Ectodermal cell (in vitro differentiated cells): Measurements from ENCODE around the gene ARRDC2.

Source experiments
- H3K27ac ChIP-seq: 2 replicates; pipeline ENCODE4 v1.7.0; 2013; ENCODE audit warnings: mild to moderate bottlenecking, low read depth, low read length; ENCODE audit not compliant: insufficient read depth, poor library complexity, severe bottlenecking
- H3K27me3 ChIP-seq: 2 replicates; pipeline ENCODE4 v1.7.0; 2013; ENCODE audit warnings: mild to moderate bottlenecking, low read length; ENCODE audit not compliant: insufficient read depth, control insufficient read depth, poor library complexity, severe bottlenecking
- H3K36me3 ChIP-seq: one replicate; pipeline ENCODE4 v1.7.0; 2013; ENCODE audit warnings: low read length; ENCODE audit not compliant: control insufficient read depth, insufficient read depth
- H3K4me1 ChIP-seq: one replicate; pipeline ENCODE4 v1.7.0; 2013; ENCODE audit warnings: low read length; ENCODE audit not compliant: control insufficient read depth, insufficient read depth
- H3K4me3 ChIP-seq: 2 replicates; pipeline ENCODE4 v1.7.0; 2013; ENCODE audit warnings: low read depth, low read length, control low read depth; ENCODE audit not compliant: insufficient read depth
- H3K9me3 ChIP-seq: 2 replicates; pipeline ENCODE4 v1.7.0; 2013; ENCODE audit warnings: mild to moderate bottlenecking, low read length, moderate library complexity; ENCODE audit not compliant: control insufficient read depth
- WGBS, 2 experiments: methylation state at CpG; one replicate each; pipeline ENCODE4 v1.1.7; 2013; ENCODE audit warnings: missing lambda C conversion rate in 2 of 2; 5-methylcytosine and 5-hydroxymethylcytosine counted together

ARRDC2 gene

DNA sequence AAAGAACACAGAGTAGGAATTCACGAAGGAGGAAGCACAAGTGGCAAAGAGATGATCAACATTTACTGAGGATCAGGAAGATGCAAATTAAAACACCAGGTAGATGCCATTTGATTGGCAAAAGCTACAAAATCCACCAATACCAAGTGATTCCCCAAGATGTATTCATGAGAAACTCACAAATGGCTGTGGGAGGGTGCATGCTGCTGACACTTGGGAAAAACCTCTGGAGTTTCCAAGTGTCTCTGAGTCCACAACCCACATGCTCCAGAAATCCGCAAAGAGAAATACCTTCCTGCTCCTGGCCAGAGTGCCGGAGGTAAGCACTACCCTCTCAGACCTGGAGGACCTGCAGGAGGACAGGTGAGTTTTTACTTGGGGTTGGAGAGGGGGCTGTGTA is 35.7 kb downstream of the ARRDC2 start:
- Histone ChIP-seq H3K4me3 (no peak overlapping the region), H3K27ac (no peak overlapping the region), H3K27me3 (no peaks in the 10 kb centered on the region), H3K4me1 (peaks cover 6% of the 10 kb centered on the region), H3K36me3 (no peaks in the 10 kb centered on the region), H3K9me3 (no peaks in the 10 kb centered on the region)
- WGBS, 2 experiments, result 93% methylated on average over 3 of the region's 3 CpGs

DNA sequence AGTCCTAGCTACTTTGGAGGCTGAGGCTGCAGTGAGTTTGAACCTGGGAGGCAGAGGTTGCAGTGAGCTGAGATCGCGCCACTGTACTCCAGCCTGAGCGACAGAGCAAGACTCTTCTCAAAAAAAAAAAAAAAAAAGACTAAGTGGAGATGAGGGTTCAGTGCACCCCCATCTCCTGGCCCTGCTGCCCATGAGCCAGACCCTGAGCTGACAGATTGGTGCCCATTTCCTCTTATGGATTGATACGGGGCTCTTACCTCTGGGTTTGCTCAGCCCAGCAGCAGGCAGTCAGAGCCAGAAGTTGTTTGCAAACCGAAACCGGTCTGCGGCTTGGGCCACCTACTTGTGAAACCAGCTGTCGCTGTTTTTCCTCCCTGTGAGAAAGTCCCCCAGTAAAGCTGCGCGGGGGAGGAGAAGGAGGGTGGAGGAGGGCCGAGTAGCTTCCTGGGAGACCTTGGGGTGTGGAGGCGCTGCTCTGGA is 36.9 kb downstream of the ARRDC2 start:
- WGBS, 2 experiments, result 54% methylated on average over 12 of the region's 12 CpGs
- Histone ChIP-seq H3K4me3 (no peak overlapping the region), H3K27ac (no peak overlapping the region), H3K36me3 (no peaks in the 10 kb centered on the region), H3K27me3 (no peaks in the 10 kb centered on the region), H3K4me1 (peaks cover 6% of the 10 kb centered on the region), H3K9me3 (no peaks in the 10 kb centered on the region)

DNA sequence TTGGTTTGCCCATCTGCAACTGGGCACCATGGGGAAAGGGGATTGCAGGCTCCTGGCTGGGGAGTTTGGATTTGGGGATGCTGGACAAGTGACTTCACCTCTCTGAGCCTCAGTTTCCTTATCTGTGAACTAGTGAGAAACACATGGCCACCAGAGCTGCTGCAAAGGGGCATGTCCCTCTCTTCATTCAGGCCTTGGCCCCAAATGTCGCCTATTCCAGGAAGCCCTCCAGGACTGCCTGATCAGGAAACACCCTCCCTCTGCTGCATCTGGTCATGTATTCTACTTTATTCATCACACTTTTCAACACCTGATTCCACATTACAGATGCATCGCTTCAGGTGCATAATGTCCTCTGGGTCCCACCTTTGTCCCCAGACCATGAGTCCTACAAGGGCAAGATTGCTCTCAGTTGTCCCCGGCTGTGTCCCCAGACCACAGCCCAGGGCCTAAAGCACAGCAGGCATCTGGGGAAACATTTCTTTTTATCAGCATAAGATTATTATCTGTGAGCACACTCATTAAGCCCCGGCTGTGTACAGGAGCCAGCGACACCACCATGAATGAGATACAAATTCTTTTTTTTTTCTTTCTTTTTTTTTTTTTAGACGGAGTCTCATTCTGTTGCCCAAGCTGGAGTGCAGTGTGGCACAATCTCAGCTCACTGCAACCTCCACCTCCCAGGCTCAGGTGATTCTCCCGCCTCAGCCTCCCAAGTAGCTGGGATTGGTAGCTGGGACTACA is 37.5 kb downstream of the ARRDC2 start:
- Histone ChIP-seq H3K27ac (no peak overlapping the region), H3K4me1 (peaks cover 6% of the 10 kb centered on the region), H3K4me3 (no peak overlapping the region), H3K27me3 (no peaks in the 10 kb centered on the region), H3K9me3 (no peaks in the 10 kb centered on the region), H3K36me3 (no peaks in the 10 kb centered on the region)
- 87 to 91% methylated on average over 7 of the region's 7 CpGs for WGBS, 2 experiments

DNA sequence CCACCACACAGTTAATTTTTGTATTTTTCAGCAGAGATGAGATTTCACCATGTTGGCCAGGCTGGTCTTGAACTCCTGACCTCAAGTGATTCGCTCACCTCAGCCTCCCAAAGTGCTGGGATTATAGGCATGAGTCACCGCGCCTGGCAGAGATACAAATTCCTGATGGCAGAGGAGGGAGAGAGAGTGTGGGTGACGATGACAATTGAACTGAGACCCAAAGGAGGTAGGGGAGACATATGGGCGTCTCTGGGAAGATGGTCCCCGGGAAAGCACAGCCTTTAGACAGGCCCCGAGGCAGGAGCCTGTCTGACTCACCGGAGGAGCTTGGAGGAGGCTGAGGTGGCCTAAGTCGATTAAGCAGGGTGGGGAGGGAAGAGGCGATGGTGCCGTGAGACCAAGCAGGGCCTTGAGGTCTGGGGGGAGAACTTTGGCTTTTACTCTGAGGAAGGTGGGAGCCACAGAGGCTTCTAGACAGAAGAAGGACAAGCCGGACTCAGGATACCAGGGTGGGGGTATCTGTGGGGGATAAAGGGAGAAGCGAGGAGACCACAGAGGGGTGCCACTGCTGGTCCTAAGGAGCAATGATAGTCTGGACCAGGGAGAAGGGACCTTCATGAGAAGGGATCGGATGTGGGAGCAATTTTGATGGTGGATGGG is 38.2 kb downstream of the ARRDC2 start:
- H3K4me1 ChIP-seq, result peaks cover 6% of the 10 kb centered on the region
- H3K9me3 ChIP-seq, result no peaks in the 10 kb centered on the region
- H3K27ac ChIP-seq, result no peak overlapping the region
- H3K36me3 ChIP-seq, result no peaks in the 10 kb centered on the region
- WGBS, 2 experiments, result 86 to 88% methylated on average over 14 of the region's 14 CpGs
- no peaks in the 10 kb centered on the region for H3K27me3 ChIP-seq
- no peak overlapping the region for H3K4me3 ChIP-seq

DNA sequence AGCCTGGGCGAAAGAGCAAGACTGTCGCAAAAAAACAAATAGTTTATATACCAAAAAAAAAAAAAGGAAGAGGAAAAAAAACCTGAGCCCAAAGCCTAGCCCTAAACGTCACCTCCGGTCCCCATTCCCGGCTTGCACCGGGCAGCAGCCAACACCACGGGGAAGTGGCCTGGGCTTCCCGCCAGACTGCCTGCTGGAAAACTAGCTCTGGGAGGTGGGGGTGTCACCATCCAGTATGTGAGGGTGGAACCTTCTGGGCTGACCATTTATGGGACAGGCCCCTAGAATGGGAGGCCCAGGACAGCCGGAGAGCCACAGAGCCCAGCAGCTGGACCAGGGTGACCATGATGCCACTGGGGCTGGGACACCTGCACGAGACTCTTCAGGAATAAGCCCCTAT is 41.4 kb downstream of the ARRDC2 start:
- H3K9me3 ChIP-seq, result no peaks in the 10 kb centered on the region
- peaks cover 6% of the 10 kb centered on the region for H3K4me1 ChIP-seq
- WGBS, 2 experiments, result 91 to 93% methylated on average over 8 to 10 of the region's 10 CpGs
- no peaks in the 10 kb centered on the region for H3K27me3 ChIP-seq
- no peaks in the 10 kb centered on the region for H3K36me3 ChIP-seq
- no peak overlapping the region for H3K27ac ChIP-seq
- no peak overlapping the region for H3K4me3 ChIP-seq

DNA sequence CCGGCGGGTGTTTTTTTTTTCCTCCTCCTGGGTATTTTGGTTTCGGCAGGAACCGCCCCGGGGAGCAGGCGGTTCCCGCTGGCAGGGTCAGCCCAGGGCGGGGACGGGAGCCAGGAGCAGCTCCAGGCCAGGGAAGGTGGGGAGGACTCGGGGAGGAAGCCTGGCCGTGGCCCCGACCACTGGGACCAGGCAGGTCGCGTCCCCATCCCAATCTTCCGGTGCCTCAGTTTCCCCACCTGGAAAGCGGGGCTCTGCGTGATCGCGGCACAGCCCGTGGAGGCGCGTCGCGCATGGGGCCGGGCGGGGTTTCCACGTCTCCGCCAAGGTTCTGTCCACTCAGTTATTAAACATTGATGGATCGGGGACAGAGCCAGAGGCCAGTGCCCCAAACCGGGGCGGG is 43.9 kb downstream of the ARRDC2 start:
- Histone ChIP-seq H3K9me3 (no peaks in the 10 kb centered on the region), H3K27me3 (no peaks in the 10 kb centered on the region), H3K4me1 (no peaks in the 10 kb centered on the region), H3K27ac (no peak overlapping the region), H3K4me3 (no peak overlapping the region), H3K36me3 (no peaks in the 10 kb centered on the region)
- WGBS, 2 experiments, result 87% methylated on average over 28 to 30 of the region's 31 CpGs

DNA sequence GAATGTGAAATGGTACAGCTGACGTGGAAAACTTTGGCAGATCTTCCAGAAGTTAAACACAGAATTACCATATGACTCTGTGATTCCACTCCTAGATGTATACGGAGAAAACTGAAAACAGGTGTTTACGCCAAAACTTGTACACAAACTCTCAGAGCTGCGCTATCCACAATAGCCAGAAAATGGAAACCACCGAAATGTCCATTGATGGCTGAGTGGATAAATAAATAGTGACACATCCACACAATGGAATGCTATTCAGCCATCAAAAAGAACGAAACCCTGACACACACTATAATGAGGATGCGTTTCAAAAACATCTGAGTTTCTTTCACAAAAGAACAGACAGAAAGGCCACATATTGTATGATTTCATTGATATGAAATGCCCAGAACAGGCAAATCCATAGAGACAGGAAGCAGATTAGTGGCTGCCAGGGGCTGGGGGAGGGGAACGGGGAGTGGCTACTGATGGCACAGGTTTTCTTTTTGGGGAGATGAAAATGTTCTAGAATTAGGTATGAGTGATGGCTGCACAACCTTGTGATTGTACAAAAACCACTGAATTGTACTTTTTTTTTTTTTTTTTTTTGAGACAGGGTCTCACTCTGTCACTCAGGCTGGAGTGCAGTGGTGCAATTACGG is 45.7 kb downstream of the ARRDC2 start:
- Histone ChIP-seq H3K4me3 (no peak overlapping the region), H3K4me1 (no peaks in the 10 kb centered on the region), H3K9me3 (no peaks in the 10 kb centered on the region), H3K27ac (no peak overlapping the region), H3K36me3 (no peaks in the 10 kb centered on the region), H3K27me3 (no peaks in the 10 kb centered on the region)
- WGBS, 2 experiments, result 89 to 94% methylated on average over 9 of the region's 9 CpGs

DNA sequence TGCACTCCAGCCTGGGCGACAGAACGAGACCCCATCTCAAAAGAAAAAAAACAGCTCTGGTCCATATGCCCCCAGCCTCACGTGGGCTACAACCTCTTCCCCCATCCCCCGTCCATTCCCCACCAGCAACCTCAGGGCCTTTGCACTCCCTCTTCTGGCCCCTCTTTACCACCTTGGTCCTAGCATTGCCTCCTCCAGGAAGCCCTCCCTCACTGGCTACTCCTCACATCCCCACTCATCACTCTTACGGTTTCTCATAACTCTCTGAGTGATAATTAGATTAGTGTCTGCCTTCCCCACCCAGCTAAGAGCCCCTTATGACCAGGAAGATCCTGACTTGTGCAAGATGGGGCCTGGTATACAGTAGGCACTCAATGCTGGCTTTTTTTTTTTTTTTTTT is 48.0 kb downstream of the ARRDC2 start:
- Histone ChIP-seq H3K4me3 (no peak overlapping the region), H3K9me3 (no peaks in the 10 kb centered on the region), H3K36me3 (no peaks in the 10 kb centered on the region), H3K4me1 (no peaks in the 10 kb centered on the region), H3K27ac (no peak overlapping the region), H3K27me3 (no peaks in the 10 kb centered on the region)
- 86 to 91% methylated on average over 5 of the region's 5 CpGs for WGBS, 2 experiments

DNA sequence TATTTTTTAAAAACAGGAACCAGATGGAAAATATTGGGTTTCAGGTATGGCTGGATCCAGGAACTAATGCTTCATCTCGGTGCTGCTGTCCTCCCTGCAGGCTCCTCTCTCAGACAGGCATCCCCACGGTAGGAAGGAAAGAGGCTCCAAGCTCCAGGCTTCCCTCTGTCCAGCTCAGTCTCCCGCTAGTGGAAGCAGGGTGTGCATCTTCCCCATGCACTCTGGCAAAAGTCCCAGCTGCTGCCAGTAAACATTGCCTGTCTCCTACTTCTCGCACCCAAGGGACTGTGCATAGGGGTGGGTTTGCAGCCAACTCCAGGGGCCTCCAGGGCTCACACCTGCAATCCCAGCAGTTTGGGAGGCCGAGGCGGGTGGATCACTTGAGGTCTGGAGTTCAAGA is 49.6 kb downstream of the ARRDC2 start:
- Histone ChIP-seq H3K36me3 (no peaks in the 10 kb centered on the region), H3K27ac (no peak overlapping the region), H3K27me3 (no peaks in the 10 kb centered on the region), H3K9me3 (no peaks in the 10 kb centered on the region), H3K4me1 (no peaks in the 10 kb centered on the region), H3K4me3 (no peak overlapping the region)
- WGBS, 2 experiments, result 92 to 93% methylated on average over 6 of the region's 6 CpGs

DNA sequence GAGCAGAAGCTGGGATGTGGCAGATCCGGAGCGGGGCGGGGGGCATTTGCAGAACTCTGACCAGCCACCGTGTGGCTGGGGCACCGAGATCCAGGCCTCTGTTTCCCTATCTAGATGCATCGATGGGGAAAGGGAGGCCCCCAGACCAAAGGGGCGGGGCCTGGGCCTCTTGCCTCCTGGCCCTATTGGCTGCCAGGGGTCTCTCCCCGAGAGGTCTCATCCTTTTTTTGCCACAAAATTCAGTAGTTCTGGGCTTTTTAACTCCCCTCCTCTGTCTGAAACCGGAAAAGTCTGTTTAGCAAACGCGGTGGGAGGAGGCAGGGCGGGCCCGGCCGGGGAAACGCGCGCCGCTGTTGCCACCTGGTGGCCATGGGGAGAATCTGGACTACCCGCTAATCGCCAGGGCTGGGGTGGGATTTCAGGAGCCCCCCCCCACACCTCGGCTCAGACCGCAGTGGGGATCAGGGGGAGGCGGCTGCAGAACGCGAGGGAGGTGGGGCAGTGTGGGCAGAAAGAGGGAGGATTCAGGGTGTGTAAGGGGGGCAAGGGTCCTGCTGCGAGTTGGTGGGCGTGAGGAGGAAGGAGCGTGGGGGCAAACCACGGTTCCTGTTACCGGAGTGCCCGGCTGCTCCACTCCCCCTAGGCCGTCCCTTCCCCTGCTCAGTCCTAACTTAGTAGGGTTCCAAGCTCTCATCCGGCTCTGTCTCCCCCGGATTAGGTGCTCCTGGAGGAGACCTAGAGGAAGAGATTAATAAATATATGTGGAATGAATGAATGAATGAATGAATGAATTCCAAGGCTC is 50.4 kb downstream of the ARRDC2 start:
- H3K36me3 ChIP-seq, result no peaks in the 10 kb centered on the region
- H3K27ac ChIP-seq, result peak overlapping the region; percentile 50
- no peaks in the 10 kb centered on the region for H3K9me3 ChIP-seq
- H3K27me3 ChIP-seq, result no peaks in the 10 kb centered on the region
- WGBS, 2 experiments, result 7% methylated on average over 34 of the region's 34 CpGs
- H3K4me1 ChIP-seq, result no peaks in the 10 kb centered on the region
- H3K4me3 ChIP-seq, result peak overlapping the region; percentile 10
